Stimulated activated CD8-positive, alpha-beta memory T cell treated with anti-CD3 and anti-CD28 coated beads, Interleukin-12 subunit alpha, Interleukin-12 subunit beta, amount 100 ng/mL, for 24 hours (primary cell): Measurements from ENCODE around the gene HAGH.

Experiments used
- DNase-seq: peaks from one replicate; pipeline ENCODE4 v3.0.0-alpha.2; 2020; ENCODE audit errors: extremely low read depth

Gene HAGH

GRCh38 chr16:1831186-1832075, 4.8 kb upstream of the HAGH start:
- DNase-seq: no peak

DNA sequence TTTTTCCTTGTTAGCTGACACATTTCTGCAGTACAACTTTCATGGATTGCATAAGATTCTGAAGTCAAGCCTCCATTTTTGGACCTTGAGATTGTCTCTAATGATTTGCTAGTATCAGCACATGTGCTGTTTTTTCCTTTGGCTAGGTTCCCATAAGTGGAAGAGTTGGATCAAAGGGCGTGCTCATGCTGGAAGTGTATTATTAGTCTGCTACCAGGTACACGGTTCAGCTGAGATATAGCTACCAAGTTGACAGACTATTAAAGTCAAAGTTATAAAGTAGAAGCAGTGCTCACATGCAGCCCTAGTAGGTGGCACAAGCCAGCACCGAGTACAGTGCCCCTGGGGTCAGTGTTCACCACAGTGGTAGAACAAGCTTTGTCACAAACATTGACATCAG, 3.6 kb upstream of the HAGH start:
- no peak for DNase-seq

GRCh38 chr16:1828645-1829410, 2.2 kb upstream of the HAGH start:
- no peak for DNase-seq

DNA sequence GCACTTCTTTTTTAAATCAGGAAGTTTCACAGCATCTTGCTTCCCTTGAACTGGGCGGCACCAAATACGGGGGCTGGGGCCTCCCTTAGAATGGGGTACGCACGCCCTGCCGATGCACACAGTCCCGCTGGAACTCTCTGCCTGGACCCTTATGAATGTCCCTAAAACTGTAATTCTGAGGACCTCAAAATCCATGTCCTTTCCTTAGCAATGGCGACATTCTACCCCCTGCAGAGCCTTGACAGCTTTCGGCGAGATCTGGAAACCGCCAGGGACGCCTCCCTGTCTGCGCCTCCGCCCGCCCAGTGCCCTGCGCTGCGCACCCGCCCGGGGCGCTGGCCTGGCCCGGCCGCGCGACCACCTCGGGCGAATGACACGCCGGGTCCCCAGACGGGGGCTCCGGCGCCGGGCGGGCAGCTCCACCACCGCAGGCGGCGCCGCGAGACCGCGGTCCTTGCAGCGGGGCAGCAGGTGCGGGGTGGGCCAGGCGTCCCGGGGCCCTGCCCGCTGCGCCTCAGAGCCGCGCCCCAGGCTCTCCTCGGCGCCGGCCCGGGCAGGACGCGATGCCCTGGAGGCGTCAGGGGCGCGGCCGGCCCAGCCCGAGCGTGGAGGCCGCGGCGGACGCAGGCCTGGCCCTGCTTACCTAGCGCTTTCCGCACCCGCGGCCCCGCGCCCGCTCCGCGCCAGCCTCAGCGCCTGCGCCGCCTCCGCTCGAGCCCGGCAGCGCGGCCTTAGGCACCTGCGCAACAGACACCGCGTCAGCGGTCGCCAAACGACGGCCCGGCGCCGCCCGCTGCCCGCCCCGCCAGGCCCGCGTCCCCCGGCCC, 548 bp downstream of the HAGH start:
- peak; percentile 40 for DNase-seq

- DNase-seq: no peak
Observed at GRCh38 chr16:1825381-1825863, 1.2 kb downstream of the HAGH start.

GRCh38 chr16:1823821-1824220, 2.8 kb downstream of the HAGH start:
- DNase-seq: no peak

DNA sequence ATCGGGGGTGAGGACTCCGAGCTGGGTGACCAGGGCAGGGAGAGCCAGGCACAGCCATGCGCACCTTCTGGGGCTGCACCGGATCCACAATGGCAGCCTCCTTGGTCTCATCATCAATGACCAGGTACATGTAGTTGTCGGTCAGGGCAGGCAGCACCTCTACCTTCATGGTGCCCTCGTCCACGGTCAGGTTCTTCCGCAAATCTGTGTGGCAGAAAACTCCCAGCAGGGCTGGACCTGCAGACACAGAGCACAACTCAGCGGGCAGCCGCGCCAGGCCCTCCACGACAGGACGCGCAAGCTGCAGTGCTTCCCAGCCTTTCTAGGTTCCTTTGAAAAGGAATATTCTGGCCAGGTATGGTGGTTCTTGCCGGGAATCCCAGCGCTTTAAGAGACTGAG, 3.8 kb downstream of the HAGH start:
- no peak for DNase-seq

GRCh38 chr16:1821861-1822611, 4.6 kb downstream of the HAGH start:
- DNase-seq: no peak

DNA sequence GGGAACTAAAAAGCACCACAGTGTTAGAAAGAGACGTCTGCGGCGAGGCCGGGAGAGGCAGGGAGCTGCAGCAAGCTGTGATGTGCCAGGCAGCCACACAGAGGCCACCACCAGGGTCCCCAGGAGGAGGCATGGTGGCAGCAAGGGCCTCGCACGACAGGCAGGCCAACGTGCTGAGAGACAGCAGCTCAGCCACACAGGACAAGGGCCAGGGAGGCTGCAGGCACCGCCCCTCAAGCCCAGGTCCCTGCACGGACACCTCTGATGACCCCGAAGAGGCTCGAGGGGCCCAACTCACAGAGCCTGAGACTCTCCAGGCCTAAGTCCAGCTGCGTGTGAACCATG, 5.7 kb downstream of the HAGH start:
- DNase-seq: no peak

DNA sequence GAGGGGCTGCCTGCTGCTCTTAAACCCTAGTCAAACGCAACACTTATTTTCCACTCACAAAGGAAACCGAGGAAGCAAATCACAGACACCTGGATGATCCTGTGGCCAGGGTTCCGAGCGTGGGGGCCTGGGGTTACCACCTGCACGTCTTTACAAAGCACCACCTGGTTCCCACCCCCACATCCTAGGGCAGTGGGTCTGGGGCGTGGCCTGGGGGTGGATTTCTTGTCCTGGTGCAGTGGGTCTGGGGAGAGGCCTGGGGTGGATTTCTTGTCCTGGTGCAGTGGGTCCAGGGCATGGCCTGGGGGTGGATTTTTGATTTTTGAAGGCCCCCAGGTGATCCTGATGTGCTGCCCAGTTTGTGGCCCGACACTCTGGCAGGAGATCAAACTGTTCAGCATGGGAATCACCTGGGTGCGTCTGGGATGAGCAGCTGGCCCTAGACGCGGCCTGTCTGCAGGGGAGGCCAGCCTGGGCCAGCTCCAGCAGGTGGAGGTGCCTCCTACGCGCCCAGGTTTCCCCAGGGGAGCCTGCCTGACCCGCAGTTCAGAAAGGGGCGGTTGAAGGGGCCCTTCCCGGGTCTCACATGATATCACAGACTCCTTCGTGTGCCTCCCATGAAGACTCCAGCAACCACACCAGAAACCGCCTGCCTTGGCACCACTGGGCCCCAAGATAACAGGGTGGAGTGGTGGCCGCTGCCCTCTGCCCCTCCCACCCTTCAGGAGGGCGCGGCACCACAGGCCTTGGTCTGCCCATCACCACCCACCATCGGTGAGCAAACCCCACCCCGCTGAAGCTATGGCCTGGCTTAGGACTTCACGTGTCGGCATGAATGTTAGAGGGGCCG, 6.3 kb downstream of the HAGH start:
- no peak for DNase-seq

GRCh38 chr16:1819611-1820010, 7.0 kb downstream of the HAGH start:
- no peak for DNase-seq

DNA sequence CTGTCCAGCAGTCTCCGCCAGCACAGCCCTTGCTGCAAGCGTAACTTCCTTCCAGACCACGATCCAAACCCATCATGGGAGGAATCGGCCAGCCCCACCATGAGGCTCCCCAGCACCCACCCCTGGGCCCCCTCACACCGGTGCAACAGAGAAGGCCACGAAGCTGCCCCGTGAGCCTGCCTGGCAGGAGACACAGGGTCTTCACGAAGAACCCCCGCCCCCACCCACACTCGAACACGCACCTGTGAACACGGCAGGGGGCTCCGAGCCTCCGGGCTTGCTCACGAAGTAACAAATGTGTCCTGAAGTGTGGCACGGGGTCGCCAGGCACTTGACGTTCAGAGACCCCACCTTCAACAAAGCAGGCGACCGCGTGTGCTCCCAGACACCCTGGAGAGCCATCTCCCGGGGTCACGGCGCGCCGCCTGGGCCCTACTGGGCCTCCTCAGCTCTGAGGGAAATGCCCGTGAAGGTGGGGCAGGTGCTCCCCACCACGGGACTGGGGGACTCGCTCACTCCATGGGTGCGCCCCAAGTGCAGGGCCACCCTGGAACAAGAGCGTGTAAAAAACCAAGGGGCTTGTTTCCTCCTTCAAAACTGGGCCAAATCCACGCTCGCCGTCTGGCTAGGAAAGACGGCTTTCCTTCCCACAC, 7.6 kb downstream of the HAGH start:
- DNase-seq: no peak

- no peak for DNase-seq
Observed at GRCh38 chr16:1818204-1818872, 8.3 kb downstream of the HAGH start.

GRCh38 chr16:1817716-1818115, 8.9 kb downstream of the HAGH start:
- DNase-seq: no peak

DNA sequence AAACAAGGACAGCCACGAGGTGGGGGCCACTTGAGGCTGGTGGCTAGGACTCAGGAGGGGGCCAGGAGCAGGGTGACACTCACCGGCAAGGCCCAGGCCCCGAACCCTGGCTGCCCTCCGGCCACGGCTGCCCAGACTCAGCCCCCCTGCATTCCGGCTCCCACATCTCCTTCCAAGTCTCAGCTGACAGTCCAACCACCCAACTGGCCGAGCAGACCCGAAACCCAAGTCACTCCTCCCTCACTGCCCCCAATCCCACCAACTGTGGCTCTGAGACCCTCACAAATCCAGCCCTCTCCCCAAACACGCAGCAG, 9.4 kb downstream of the HAGH start:
- DNase-seq: no peak

GRCh38 chr16:1816396-1817275, 10.0 kb downstream of the HAGH start:
- DNase-seq: no peak

- DNase-seq: no peak
Observed at GRCh38 chr16:1815461-1815860, 11.2 kb downstream of the HAGH start.

DNA sequence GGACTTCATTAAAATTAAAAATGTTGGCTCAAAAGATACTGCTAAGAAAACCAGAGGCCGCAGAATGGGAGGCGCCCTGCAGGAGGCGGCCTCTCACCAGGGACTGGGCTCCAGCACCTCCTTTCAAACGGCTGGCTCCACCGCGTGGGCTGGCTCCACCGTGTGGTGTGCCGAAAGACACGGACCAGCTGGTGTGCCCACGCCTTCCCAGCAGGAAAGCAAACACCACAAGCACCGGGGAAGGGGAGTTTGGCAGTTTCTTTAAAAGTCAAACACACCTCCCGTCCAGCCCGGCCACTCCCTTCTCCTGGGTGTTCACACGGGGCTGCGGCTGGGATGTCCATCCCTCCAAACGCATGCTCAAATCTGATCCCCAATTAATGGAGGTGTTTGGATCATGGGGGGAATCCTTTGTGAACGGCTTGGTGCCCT, 13.9 kb downstream of the HAGH start:
- peak; percentile 16 for DNase-seq

- DNase-seq: no peak
Observed at GRCh38 chr16:1810536-1810935, 16.1 kb downstream of the HAGH start.
